SU-DHL-6 (cell line): ENCODE measurements around the gene SANBR.

ENCODE experiments used
- H2AFZ ChIP-seq: fragments of 200-600 bp; sonication (generic); 2 replicates; pipeline ENCODE4 v1.6.1; 2014; ENCODE audit warnings: low read depth, mild to moderate bottlenecking, moderate library complexity, mixed read lengths, antibody characterized with exemption, low read length; ENCODE audit not compliant: severe bottlenecking
- H3F3A ChIP-seq: fragments of 200-600 bp; shearing (Covaris generic); 2 replicates; pipeline ENCODE4 v1.6.0; 2016; ENCODE audit warnings: antibody characterized with exemption, mild to moderate bottlenecking; ENCODE audit not compliant: insufficient read depth
- H3K27ac ChIP-seq: fragments of 200-600 bp; sonication (generic); 2 replicates; pipeline ENCODE4 v1.5.1; 2016; ENCODE audit warnings: low read depth, mild to moderate bottlenecking, low read length, moderate library complexity, mixed read lengths
- H3K27me3 ChIP-seq: fragments of 200-600 bp; sonication (generic), shearing (Covaris generic); 2 replicates; pipeline ENCODE4 v1.6.0; 2014; ENCODE audit warnings: mild to moderate bottlenecking, low read length
- H3K36me3 ChIP-seq: fragments of 200-600 bp; sonication (generic); 2 replicates; pipeline ENCODE4 v1.6.1; 2014; ENCODE audit warnings: mild to moderate bottlenecking, low read length, mixed read lengths
- H3K4me2 ChIP-seq: fragments of 300-600, 200-600 bp; shearing (Covaris generic), sonication (generic); 2 replicates; pipeline ENCODE4 v1.6.0; 2014; ENCODE audit warnings: low read length, low read depth, mild to moderate bottlenecking; ENCODE audit not compliant: poor library complexity, severe bottlenecking
- H3K4me3 ChIP-seq: fragments of 200-600 bp; sonication (generic); 2 replicates; pipeline ENCODE4 v1.5.1; 2014; ENCODE audit warnings: antibody characterized with exemption, low read length, mild to moderate bottlenecking, mixed read lengths; ENCODE audit not compliant: insufficient read depth, poor library complexity, severe bottlenecking
- H3K79me2 ChIP-seq: fragments of 200-600 bp; sonication (generic); 2 replicates; pipeline ENCODE4 v1.6.1; 2014; ENCODE audit warnings: mild to moderate bottlenecking, low read length, moderate library complexity; ENCODE audit not compliant: insufficient read depth
- H3K9ac ChIP-seq: fragments of 200-600 bp; sonication (generic); 2 replicates; pipeline ENCODE4 v1.7.0; 2014; ENCODE audit warnings: mild to moderate bottlenecking, low read length
- H3K9me2 ChIP-seq: fragments of 200-600 bp; sonication (generic); replicated peaks from 2 replicates; pipeline ENCODE4 v1.6.1; 2014; ENCODE audit warnings: low read length; ENCODE audit not compliant: insufficient read depth
- H3K9me3 ChIP-seq: fragments of 200-600 bp; sonication (generic); 2 replicates; pipeline ENCODE4 v1.6.1; 2014; ENCODE audit warnings: low read length, mixed read lengths; ENCODE audit not compliant: insufficient read depth
- H4K20me1 ChIP-seq: fragments of 200-600 bp; sonication (generic); 2 replicates; pipeline ENCODE4 v1.6.1; 2014; ENCODE audit warnings: low read depth, mild to moderate bottlenecking, antibody characterized with exemption, low read length, moderate library complexity, mixed read lengths
- CTCF ChIP-seq: fragments of 200-600 bp; sonication (generic); IDR thresholded peaks from one replicate; pipeline ENCODE4 v1.5.1; 2017; ENCODE audit warnings: antibody characterized with exemption, mild to moderate bottlenecking, low read length, moderate library complexity; ENCODE audit not compliant: insufficient read depth, poor library complexity, severe bottlenecking
- EZH2phosphoT487 ChIP-seq: fragments of 200-600 bp; sonication (generic), shearing (Covaris generic); conservative IDR thresholded peaks from 2 replicates; pipeline ENCODE4 v1.6.1; 2018; ENCODE audit warnings: mild to moderate bottlenecking, antibody characterized with exemption, low read length, moderate library complexity, mixed read lengths

The SANBR gene

GRCh38 chr2:61074100-61074499, 8.4 kb downstream of the SANBR start:
- H3K36me3 ChIP-seq = peaks cover 19% of the 10 kb centered on the region
- TF ChIP-seq EZH2phosphoT487 (no peak), CTCF (no peak)
- H3K9me3 ChIP-seq = no peaks in the 10 kb centered on the region

GRCh38 chr2:61085883-61086282, 20.2 kb downstream of the SANBR start:
- H4K20me1 ChIP-seq = no peaks in the 10 kb centered on the region
- H3F3A ChIP-seq = no peaks in the 10 kb centered on the region
- H3K4me2 ChIP-seq = no peak overlapping the region
- H3K27ac ChIP-seq = no peak overlapping the region
- no peak overlapping the region for H3K9ac ChIP-seq
- no peaks in the 10 kb centered on the region for H3K79me2 ChIP-seq
- H3K9me2 ChIP-seq = no peaks in the 10 kb centered on the region
- H3K36me3 ChIP-seq = peaks cover 6% of the 10 kb centered on the region; the same call in 1 of the 2 replicates
- H3K27me3 ChIP-seq = no peaks in the 10 kb centered on the region
- H3K4me3 ChIP-seq = no peak overlapping the region
- TF ChIP-seq CTCF (no peak), EZH2phosphoT487 (no peak)
- H2AFZ ChIP-seq = no peak overlapping the region
- no peaks in the 10 kb centered on the region for H3K9me3 ChIP-seq

More at GRCh38 chr2:61074100-61074499, 8.4 kb downstream of the SANBR start:
- Histone ChIP-seq H4K20me1 (no peaks in the 10 kb centered on the region), H3K79me2 (no peaks in the 10 kb centered on the region), H2AFZ (no peak overlapping the region), H3K9me2 (no peaks in the 10 kb centered on the region), H3K27ac (no peak overlapping the region), H3K27me3 (no peaks in the 10 kb centered on the region), H3K9ac (no peak overlapping the region), H3K4me3 (no peak overlapping the region), H3F3A (no peaks in the 10 kb centered on the region), H3K4me2 (no peak overlapping the region)

- Histone ChIP-seq H3K27me3 (no peaks in the 10 kb centered on the region), H3F3A (no peaks in the 10 kb centered on the region), H4K20me1 (no peaks in the 10 kb centered on the region), H3K4me3 (no peak overlapping the region), H3K79me2 (no peaks in the 10 kb centered on the region), H3K9ac (no peak overlapping the region), H3K36me3 (peaks cover 4% of the 10 kb centered on the region; the same call in 1 of the 2 replicates), H2AFZ (no peak overlapping the region), H3K27ac (no peak overlapping the region), H3K9me2 (no peaks in the 10 kb centered on the region), H3K4me2 (no peak overlapping the region), H3K9me3 (no peaks in the 10 kb centered on the region)
- no peak for TF ChIP-seq CTCF
- TF ChIP-seq EZH2phosphoT487 = no peak
Observed at GRCh38 chr2:61089797-61090196, 24.1 kb downstream of the SANBR start.
